ENCODE results near the gene KRTAP15-1. TPM values are rescaled to one million over a fixed set of nuclear protein-coding genes. Genes with fewer than 3 reads are reported as not detected.

KRTAP15-1 gene
- total and polyA plus RNA-seq, 9 donors: not detected

GRCh38 chr21:30437010-30437565 is 3.0 kb upstream of the KRTAP15-1 start:
- no peaks in the 10 kb centered on the region for H3K4me1 ChIP-seq (ENCODE audit: control insufficient read depth, insufficient read depth, low read length)
- H3K36me3 ChIP-seq (ENCODE audit: control insufficient read depth, insufficient read depth, low read length): no peaks in the 10 kb centered on the region
- no peaks in the 10 kb centered on the region for H3K9me3 ChIP-seq (replicated peaks; ENCODE audit: control insufficient read depth, low read depth, low read length)
- DNase-seq: no peak
- H3K4me3 ChIP-seq (ENCODE audit: low read length): no peak overlapping the region
- WGBS (ENCODE audit: insufficient coverage): no CpG with 5 or more reads among the region's 3 CpGs
- no peaks in the 10 kb centered on the region for H3K27me3 ChIP-seq (ENCODE audit: control insufficient read depth, insufficient read depth, low read length)
- no peak overlapping the region for H3K27ac ChIP-seq (ENCODE audit: low read length)

- DNase-seq: no peak
- H3K4me3 ChIP-seq (ENCODE audit: low read length): no peak overlapping the region
- H3K27me3 ChIP-seq (ENCODE audit: control insufficient read depth, insufficient read depth, low read length): no peaks in the 10 kb centered on the region
- no peak overlapping the region for H3K27ac ChIP-seq (ENCODE audit: low read length)
- no peaks in the 10 kb centered on the region for H3K36me3 ChIP-seq (ENCODE audit: control insufficient read depth, insufficient read depth, low read length)
- no peaks in the 10 kb centered on the region for H3K4me1 ChIP-seq (ENCODE audit: control insufficient read depth, insufficient read depth, low read length)
- H3K9me3 ChIP-seq (replicated peaks; ENCODE audit: control insufficient read depth, low read depth, low read length): no peaks in the 10 kb centered on the region
Measured at GRCh38 chr21:30443226-30443625, 3.2 kb downstream of the KRTAP15-1 start.

GRCh38 chr21:30444204-30444603 is 4.1 kb downstream of the KRTAP15-1 start:
- Histone ChIP-seq H3K36me3 (ENCODE audit: control insufficient read depth, insufficient read depth, low read length) (no peaks in the 10 kb centered on the region), H3K27me3 (ENCODE audit: control insufficient read depth, insufficient read depth, low read length) (no peaks in the 10 kb centered on the region), H3K27ac (ENCODE audit: low read length) (no peak overlapping the region), H3K9me3 (replicated peaks; ENCODE audit: control insufficient read depth, low read depth, low read length) (no peaks in the 10 kb centered on the region), H3K4me1 (ENCODE audit: control insufficient read depth, insufficient read depth, low read length) (no peaks in the 10 kb centered on the region), H3K4me3 (ENCODE audit: low read length) (no peak overlapping the region)
- DNase-seq: no peak
- no CpG with 5 or more reads among the region's 1 CpG for WGBS (ENCODE audit: insufficient coverage)

- H3K36me3 ChIP-seq (ENCODE audit: control insufficient read depth, insufficient read depth, low read length): no peaks in the 10 kb centered on the region
- 39% methylated on average over 3 of the region's 4 CpGs for WGBS (ENCODE audit: insufficient coverage)
- no peaks in the 10 kb centered on the region for H3K9me3 ChIP-seq (replicated peaks; ENCODE audit: control insufficient read depth, low read depth, low read length)
- H3K4me1 ChIP-seq (ENCODE audit: control insufficient read depth, insufficient read depth, low read length): no peaks in the 10 kb centered on the region
- H3K4me3 ChIP-seq (ENCODE audit: low read length): no peak overlapping the region
- H3K27me3 ChIP-seq (ENCODE audit: control insufficient read depth, insufficient read depth, low read length): no peaks in the 10 kb centered on the region
- DNase-seq: no peak
- no peak overlapping the region for H3K27ac ChIP-seq (ENCODE audit: low read length)
Measured at GRCh38 chr21:30447056-30447455, 7.0 kb downstream of the KRTAP15-1 start.

DNA sequence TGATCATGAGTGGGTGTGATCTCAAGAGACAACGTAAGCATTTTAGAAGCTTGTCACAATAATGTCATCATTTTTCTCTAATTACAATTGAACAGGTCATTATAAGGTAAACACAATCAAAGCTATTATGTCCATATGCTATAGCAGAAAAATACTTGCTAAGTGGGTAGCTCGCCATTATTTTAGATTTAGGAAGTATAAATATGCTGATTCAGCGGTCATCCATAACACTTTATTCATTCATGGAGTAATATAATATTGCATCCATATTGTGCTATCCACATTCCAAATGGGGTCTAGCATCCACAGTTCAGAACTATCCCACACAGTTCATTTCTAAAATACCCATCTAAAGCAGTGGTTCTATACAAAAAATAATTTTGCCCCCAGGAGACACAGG is 8.4 kb downstream of the KRTAP15-1 start:
- no peaks in the 10 kb centered on the region for H3K36me3 ChIP-seq (ENCODE audit: control insufficient read depth, insufficient read depth, low read length)
- no peaks in the 10 kb centered on the region for H3K9me3 ChIP-seq (replicated peaks; ENCODE audit: control insufficient read depth, low read depth, low read length)
- no peaks in the 10 kb centered on the region for H3K4me1 ChIP-seq (ENCODE audit: control insufficient read depth, insufficient read depth, low read length)
- no peak overlapping the region for H3K27ac ChIP-seq (ENCODE audit: low read length)
- H3K27me3 ChIP-seq (ENCODE audit: control insufficient read depth, insufficient read depth, low read length): no peaks in the 10 kb centered on the region
- H3K4me3 ChIP-seq (ENCODE audit: low read length): no peak overlapping the region
- DNase-seq: no peak
- WGBS (ENCODE audit: insufficient coverage): no CpG with 5 or more reads among the region's 3 CpGs

GRCh38 chr21:30463713-30464112 is 23.6 kb downstream of the KRTAP15-1 start:
- H3K27ac ChIP-seq (ENCODE audit: low read length): no peak overlapping the region
- no peak overlapping the region for H3K4me3 ChIP-seq (ENCODE audit: low read length)
- DNase-seq: no peak
- H3K4me1 ChIP-seq (ENCODE audit: control insufficient read depth, insufficient read depth, low read length): no peaks in the 10 kb centered on the region
- WGBS (ENCODE audit: insufficient coverage): no CpG with 5 or more reads among the region's 3 CpGs
- H3K27me3 ChIP-seq (ENCODE audit: control insufficient read depth, insufficient read depth, low read length): no peaks in the 10 kb centered on the region
- no peaks in the 10 kb centered on the region for H3K9me3 ChIP-seq (replicated peaks; ENCODE audit: control insufficient read depth, low read depth, low read length)
- no peaks in the 10 kb centered on the region for H3K36me3 ChIP-seq (ENCODE audit: control insufficient read depth, insufficient read depth, low read length)

DNA sequence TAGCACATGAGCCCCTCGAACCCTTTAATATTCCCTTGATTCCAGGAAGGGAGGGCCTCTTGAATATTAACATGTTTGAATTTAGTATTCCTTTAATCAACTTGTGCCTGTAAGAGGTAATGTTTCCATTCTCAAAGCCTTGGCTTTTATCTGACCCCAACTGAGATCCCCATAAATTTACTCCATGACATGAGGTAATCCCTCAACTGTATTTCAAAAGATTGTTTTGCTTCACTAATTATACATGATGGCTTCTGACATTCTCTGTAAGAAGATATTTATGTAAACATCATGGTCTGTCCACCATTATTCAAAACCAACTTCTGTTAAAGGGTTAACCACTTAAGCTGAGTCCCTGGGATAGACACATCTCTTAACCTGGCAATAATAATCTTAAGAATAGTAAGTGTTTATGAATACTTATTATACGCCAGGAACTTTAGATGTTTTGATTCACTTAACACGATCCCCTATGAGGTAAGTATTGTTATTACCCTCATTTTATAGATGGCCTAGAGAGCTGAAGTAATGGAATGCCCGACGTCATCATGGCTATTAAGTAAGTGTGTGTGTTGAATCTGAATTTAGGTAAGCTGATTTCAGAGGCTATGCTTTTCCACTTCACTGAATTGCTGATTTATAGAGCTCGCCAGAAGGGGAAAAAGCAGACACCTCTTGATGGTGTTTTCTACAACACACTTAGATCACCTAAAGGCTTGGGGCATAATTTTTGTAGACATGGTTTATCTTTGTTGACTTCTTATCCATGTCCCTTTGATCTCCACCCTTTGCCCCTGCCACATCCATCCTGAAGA is 29.0 kb downstream of the KRTAP15-1 start:
- Histone ChIP-seq H3K27ac (ENCODE audit: low read length) (no peak overlapping the region), H3K4me3 (ENCODE audit: low read length) (no peak overlapping the region), H3K27me3 (ENCODE audit: control insufficient read depth, insufficient read depth, low read length) (no peaks in the 10 kb centered on the region), H3K9me3 (replicated peaks; ENCODE audit: control insufficient read depth, low read depth, low read length) (no peaks in the 10 kb centered on the region), H3K4me1 (ENCODE audit: control insufficient read depth, insufficient read depth, low read length) (no peaks in the 10 kb centered on the region), H3K36me3 (ENCODE audit: control insufficient read depth, insufficient read depth, low read length) (no peaks in the 10 kb centered on the region)
- DNase-seq: no peak
- WGBS (ENCODE audit: insufficient coverage): no CpG with 5 or more reads among the region's 6 CpGs

- Histone ChIP-seq H3K4me1 (ENCODE audit: control insufficient read depth, insufficient read depth, low read length) (no peaks in the 10 kb centered on the region), H3K4me3 (ENCODE audit: low read length) (no peak overlapping the region), H3K9me3 (replicated peaks; ENCODE audit: control insufficient read depth, low read depth, low read length) (no peaks in the 10 kb centered on the region), H3K27ac (ENCODE audit: low read length) (no peak overlapping the region), H3K27me3 (ENCODE audit: control insufficient read depth, insufficient read depth, low read length) (no peaks in the 10 kb centered on the region), H3K36me3 (ENCODE audit: control insufficient read depth, insufficient read depth, low read length) (no peaks in the 10 kb centered on the region)
- 47% methylated on average over 3 of the region's 3 CpGs for WGBS (ENCODE audit: insufficient coverage)
- no peak for DNase-seq
Measured at GRCh38 chr21:30478004-30478403, 37.9 kb downstream of the KRTAP15-1 start.

- Histone ChIP-seq H3K9me3 (replicated peaks; ENCODE audit: control insufficient read depth, low read depth, low read length) (no peaks in the 10 kb centered on the region), H3K27ac (ENCODE audit: low read length) (no peak overlapping the region), H3K27me3 (ENCODE audit: control insufficient read depth, insufficient read depth, low read length) (no peaks in the 10 kb centered on the region), H3K36me3 (ENCODE audit: control insufficient read depth, insufficient read depth, low read length) (no peaks in the 10 kb centered on the region), H3K4me3 (ENCODE audit: low read length) (no peak overlapping the region), H3K4me1 (ENCODE audit: control insufficient read depth, insufficient read depth, low read length) (no peaks in the 10 kb centered on the region)
- WGBS (ENCODE audit: insufficient coverage): 67% methylated on average over 1 of the region's 4 CpGs
- DNase-seq: no peak
Measured at GRCh38 chr21:30479259-30479658, 39.2 kb downstream of the KRTAP15-1 start.

- WGBS (ENCODE audit: insufficient coverage): 96% methylated on average over 4 of the region's 7 CpGs
- Histone ChIP-seq H3K9me3 (replicated peaks; ENCODE audit: control insufficient read depth, low read depth, low read length) (no peaks in the 10 kb centered on the region), H3K36me3 (ENCODE audit: control insufficient read depth, insufficient read depth, low read length) (no peaks in the 10 kb centered on the region), H3K27ac (ENCODE audit: low read length) (no peak within 1 kb of the TSS), H3K4me3 (ENCODE audit: low read length) (no peak within 1 kb of the TSS), H3K4me1 (ENCODE audit: control insufficient read depth, insufficient read depth, low read length) (no peaks in the 10 kb centered on the region), H3K27me3 (ENCODE audit: control insufficient read depth, insufficient read depth, low read length) (no peaks in the 10 kb centered on the region)
- DNase-seq: no peak
Measured at GRCh38 chr21:30480145-30480544, 40.1 kb downstream of the KRTAP15-1 start, which contains the start of gene KRTAP19-1. Gene KRTAP19-1 (minus strand): TSS chr21:30480367. CDS start chr21:30480317, 50 bp downstream.

All from muscle of leg (tissue), 11 donors.